Cerebellar nuclear complex (tissue), 1 donor: ENCODE data around the gene IQGAP3.
"Not testable (repeated sequence)": the region's sequence is repeated elsewhere in the genome, so short reads cannot be mapped to it uniquely, and the experiment has no call there.

Source experiments
- DNase-seq, 2 experiments: peaks; one replicate each; lab custom pipeline; 2025; lab: John Stamatoyannopoulos, UW

The IQGAP3 gene

GRCh38 chr1:156571919-156572662 is at the start of gene IQGAP3:
TSS of gene IQGAP3 (minus strand) at chr1:156572565. CDS start at chr1:156572529, 36 bp downstream.
- DNase-seq, result peak; percentile 12 to 42

GRCh38 chr1:156619582-156619955 is 47.2 kb upstream of the IQGAP3 start:
- DNase-seq, result no peak

GRCh38 chr1:156618853-156619581 is 46.7 kb upstream of the IQGAP3 start, which contains the start of gene HAPLN2:
TSS of gene HAPLN2 (plus strand) at chr1:156619415. CDS start at chr1:156623491, 4,076 bp downstream.
- DNase-seq, result no peak

GRCh38 chr1:156616463-156616862 is 44.1 kb upstream of the IQGAP3 start:
- DNase-seq, result no peak

- no peak for DNase-seq
These were observed 43.6 kb upstream of the IQGAP3 start for GRCh38 chr1:156615946-156616345.

GRCh38 chr1:156612666-156613065 is 40.3 kb upstream of the IQGAP3 start:
- no peak for DNase-seq

GRCh38 chr1:156610072-156610471 is 37.7 kb upstream of the IQGAP3 start:
- DNase-seq, result not testable (repeated sequence)

GRCh38 chr1:156608981-156609380 is 36.6 kb upstream of the IQGAP3 start:
- DNase-seq, result no peak

GRCh38 chr1:156608036-156608674 is 35.8 kb upstream of the IQGAP3 start:
- DNase-seq, result peak; percentile 47 to 81

- not testable (repeated sequence) for DNase-seq
These were observed 35.0 kb upstream of the IQGAP3 start for GRCh38 chr1:156607344-156607743.

GRCh38 chr1:156602557-156602993 is 30.2 kb upstream of the IQGAP3 start:
- DNase-seq, result no peak

- no peak for DNase-seq
These were observed 29.5 kb upstream of the IQGAP3 start for GRCh38 chr1:156601892-156602291.

GRCh38 chr1:156601122-156601830 is 28.9 kb upstream of the IQGAP3 start, which contains the start of gene GPATCH4:
TSS of gene GPATCH4 (minus strand) at chr1:156601479.
- DNase-seq, result peak; percentile 46 to 91

GRCh38 chr1:156600733-156601121 is 28.4 kb upstream of the IQGAP3 start:
- DNase-seq, result no peak

GRCh38 chr1:156599811-156600210 is 27.4 kb upstream of the IQGAP3 start:
- DNase-seq, result no peak

GRCh38 chr1:156598731-156599432 is 26.5 kb upstream of the IQGAP3 start:
- no peak for DNase-seq

- no peak for DNase-seq
These were observed 25.8 kb upstream of the IQGAP3 start for GRCh38 chr1:156598125-156598524.

GRCh38 chr1:156596426-156596825 is 24.1 kb upstream of the IQGAP3 start:
- no peak for DNase-seq

GRCh38 chr1:156595016-156595415 is 22.7 kb upstream of the IQGAP3 start:
- DNase-seq, result no peak

- no peak for DNase-seq
These were observed 21.8 kb upstream of the IQGAP3 start for GRCh38 chr1:156594190-156594589.

GRCh38 chr1:156593661-156593989 is 21.3 kb upstream of the IQGAP3 start:
- DNase-seq, result no peak
